ENCODE data around the gene ATG16L2.

ATG16L2 gene

GRCh38 chr11:72775288-72776110 is 38.7 kb upstream of the ATG16L2 start:
- H3K4me3 ChIP-seq (ENCODE audit: low read depth, low read length) = no peak overlapping the region
- no peak for DNase-seq (ENCODE audit: low read depth)
- in situ Hi-C loops (cut with HindIII; ENCODE audit: low sequenced_read_pairs) = no loop called here
- TF ChIP-seq, protein P1, sequence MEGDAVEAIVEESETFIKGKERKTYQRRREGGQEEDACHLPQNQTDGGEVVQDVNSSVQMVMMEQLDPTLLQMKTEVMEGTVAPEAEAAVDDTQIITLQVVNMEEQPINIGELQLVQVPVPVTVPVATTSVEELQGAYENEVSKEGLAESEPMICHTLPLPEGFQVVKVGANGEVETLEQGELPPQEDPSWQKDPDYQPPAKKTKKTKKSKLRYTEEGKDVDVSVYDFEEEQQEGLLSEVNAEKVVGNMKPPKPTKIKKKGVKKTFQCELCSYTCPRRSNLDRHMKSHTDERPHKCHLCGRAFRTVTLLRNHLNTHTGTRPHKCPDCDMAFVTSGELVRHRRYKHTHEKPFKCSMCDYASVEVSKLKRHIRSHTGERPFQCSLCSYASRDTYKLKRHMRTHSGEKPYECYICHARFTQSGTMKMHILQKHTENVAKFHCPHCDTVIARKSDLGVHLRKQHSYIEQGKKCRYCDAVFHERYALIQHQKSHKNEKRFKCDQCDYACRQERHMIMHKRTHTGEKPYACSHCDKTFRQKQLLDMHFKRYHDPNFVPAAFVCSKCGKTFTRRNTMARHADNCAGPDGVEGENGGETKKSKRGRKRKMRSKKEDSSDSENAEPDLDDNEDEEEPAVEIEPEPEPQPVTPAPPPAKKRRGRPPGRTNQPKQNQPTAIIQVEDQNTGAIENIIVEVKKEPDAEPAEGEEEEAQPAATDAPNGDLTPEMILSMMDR (IDR thresholded peaks at IDR 0.05; ENCODE audit: low read depth, low read length, missing control alignments) = no peak

DNA sequence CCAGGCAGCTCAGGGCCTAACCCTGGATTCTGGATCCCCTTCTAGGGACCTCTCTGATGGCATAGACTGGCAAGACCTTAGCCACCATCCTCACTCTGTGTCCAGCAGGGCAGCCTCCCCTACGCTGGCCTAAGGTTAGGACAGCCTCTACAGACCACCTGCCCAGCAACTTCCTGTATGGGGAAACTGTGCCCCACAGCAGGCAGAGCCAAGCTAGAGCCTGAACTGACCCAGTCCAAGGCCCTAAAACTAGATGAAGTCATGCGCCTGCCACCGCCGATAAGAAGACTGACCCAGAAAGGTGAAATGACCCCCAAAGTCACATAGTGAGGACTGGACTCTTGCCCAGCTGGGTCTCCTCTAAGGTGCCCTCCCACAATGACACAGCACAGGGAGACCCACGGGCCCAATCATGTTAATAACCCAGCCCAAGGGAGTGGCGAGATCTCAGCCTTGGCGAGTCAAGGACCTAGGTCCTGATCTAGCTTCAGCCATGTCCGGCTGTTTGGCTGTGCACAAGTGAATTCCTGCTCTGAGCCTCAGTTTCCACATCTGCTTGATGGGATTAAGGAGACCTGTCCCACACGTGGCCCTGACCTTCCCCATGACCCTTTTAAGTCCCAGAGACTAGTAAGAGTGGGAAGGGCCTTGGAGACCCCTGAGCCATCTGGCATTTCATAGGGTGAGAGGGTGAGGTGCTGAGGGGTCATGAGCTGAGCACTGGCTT is 37.9 kb upstream of the ATG16L2 start:
- TF ChIP-seq, protein P1 (IDR thresholded peaks at IDR 0.05; ENCODE audit: low read depth, low read length, missing control alignments) = no peak
- no peak for DNase-seq (ENCODE audit: low read depth)
- in situ Hi-C loops (cut with HindIII; ENCODE audit: low sequenced_read_pairs) = no loop called here
- H3K4me3 ChIP-seq (ENCODE audit: low read depth, low read length) = no peak overlapping the region

DNA sequence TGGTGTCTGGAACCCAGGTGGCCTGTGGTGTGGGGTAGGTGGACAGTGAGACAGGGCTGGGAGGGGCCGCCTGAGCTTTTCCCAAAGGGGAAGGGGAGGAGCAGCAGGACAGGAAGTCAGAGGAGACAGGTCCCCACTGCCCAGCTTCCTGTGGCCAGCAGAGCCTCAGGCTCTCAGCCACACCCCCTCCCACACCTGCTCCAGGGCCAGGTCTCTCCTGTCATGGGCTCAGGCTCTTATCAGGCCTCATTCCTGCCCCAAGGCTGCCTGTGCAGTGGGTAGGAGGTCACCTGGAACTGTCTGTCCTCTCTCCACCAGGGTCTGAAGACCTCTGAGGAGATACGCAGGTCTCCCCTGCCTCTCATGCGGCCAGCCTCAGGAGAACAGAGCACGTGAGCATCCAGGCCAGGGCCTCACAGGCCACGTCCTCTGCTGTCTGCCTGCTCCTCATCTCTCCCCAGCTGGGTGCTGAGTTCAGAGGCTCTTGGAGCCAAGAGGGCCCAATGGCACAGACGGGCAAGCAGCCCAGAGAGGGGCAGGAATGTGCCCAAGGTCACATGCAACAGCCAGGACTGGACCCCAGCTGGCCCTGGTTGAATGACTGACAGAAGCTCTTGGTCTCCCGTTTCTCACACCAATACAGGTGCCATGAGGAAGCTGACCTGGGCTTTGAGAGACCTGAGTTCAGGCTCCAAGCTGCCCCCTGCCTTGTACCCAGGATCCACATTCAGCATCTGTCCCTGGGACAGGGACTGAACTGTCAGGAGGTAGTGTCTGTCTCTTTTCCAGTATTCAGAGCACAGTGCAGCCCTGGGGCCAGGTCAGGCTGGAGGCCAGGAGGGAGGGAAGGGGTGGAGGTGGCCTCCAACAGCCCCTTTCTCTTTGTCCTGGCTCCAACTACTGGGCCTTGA is 37.1 kb upstream of the ATG16L2 start:
- TF ChIP-seq, protein P1 (IDR thresholded peaks at IDR 0.05; ENCODE audit: low read depth, low read length, missing control alignments) = no peak
- no peak overlapping the region for H3K4me3 ChIP-seq (ENCODE audit: low read depth, low read length)
- no peak for DNase-seq (ENCODE audit: low read depth)
- in situ Hi-C loops (cut with HindIII; ENCODE audit: low sequenced_read_pairs) = no loop called here

DNA sequence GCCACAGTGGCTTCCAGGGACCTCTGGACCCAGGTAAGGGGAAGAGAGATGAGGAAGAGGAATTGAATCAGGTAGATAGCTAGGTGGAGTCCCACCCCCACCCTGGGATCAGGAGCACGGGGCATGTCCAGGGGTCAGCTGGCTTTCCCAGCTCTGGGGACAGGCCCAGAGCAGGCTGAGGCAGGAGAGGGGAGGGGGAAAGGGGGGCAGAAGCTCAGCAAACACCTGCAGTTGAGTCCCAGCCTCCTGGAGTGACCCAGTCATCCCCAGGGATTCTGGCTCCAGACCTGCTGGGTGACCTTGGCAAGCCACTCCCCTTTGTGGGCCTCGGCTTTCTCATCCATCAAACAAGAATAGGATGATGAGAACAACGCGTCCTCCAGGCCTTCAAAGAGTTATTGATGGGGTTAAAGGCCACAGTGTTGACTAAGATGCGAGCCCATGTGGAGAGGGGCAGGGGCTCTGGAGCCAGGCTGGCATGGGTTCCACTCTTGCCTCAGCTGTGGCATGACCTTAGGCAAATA is 36.4 kb upstream of the ATG16L2 start:
- DNase-seq (ENCODE audit: low read depth) = no peak
- in situ Hi-C loops (cut with HindIII; ENCODE audit: low sequenced_read_pairs) = no loop called here
- no peak overlapping the region for H3K4me3 ChIP-seq (ENCODE audit: low read depth, low read length)
- TF ChIP-seq, protein P1 (IDR thresholded peaks at IDR 0.05; ENCODE audit: low read depth, low read length, missing control alignments) = no peak

GRCh38 chr11:72778535-72779494 is 35.4 kb upstream of the ATG16L2 start:
- in situ Hi-C loops (cut with HindIII; ENCODE audit: low sequenced_read_pairs) = no loop called here
- no peak for DNase-seq (ENCODE audit: low read depth)
- TF ChIP-seq, protein P1 (IDR thresholded peaks at IDR 0.05; ENCODE audit: low read depth, low read length, missing control alignments) = no peak

More at GRCh38 chr11:72778535-72779494, 35.4 kb upstream of the ATG16L2 start:
- no peak overlapping the region for H3K4me3 ChIP-seq (ENCODE audit: low read depth, low read length)
